SKM-1 (cell line): ENCODE results near the gene ZC2HC1B.
"Not testable (repeated sequence)": the region's sequence is repeated elsewhere in the genome, so short reads cannot be mapped to it uniquely, and the experiment has no call there.

ENCODE experiments used
- DNase-seq: peaks from one replicate; lab custom pipeline; 2025; ENCODE audit not compliant: unreplicated experiment; lab: John Stamatoyannopoulos, UW

Gene ZC2HC1B, protein sequence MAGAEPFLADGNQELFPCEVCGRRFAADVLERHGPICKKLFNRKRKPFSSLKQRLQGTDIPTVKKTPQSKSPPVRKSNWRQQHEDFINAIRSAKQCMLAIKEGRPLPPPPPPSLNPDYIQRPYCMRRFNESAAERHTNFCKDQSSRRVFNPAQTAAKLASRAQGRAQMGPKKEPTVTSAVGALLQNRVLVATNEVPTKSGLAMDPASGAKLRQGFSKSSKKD

GRCh38 chr6:143864234-143864633, at the start of gene ZC2HC1B:
Gene ZC2HC1B (plus strand): TSS chr6:143864474. CDS start chr6:143864540, 66 bp downstream.
- DNase-seq, result no peak

DNA sequence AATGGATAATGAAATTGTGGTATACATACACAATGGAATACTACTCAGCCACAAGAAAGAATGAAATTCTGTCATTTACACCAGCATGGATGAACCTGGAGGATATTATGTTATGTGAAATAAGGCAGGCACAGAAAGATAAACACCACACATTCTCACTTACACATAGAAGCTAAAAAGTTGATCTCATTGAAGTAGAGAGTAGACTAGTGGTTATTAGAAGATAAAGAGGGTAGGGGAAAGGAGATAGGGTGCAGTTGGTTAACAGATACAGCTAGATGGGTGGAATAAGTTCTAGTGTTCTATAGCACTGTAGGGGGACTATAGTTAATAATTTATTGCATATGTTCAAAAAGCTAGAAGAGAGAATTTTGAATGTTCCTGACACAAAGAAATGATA, 46.7 kb upstream of the ZC2HC1B start:
- DNase-seq, result no peak

GRCh38 chr6:143821359-143821758, 42.9 kb upstream of the ZC2HC1B start:
- DNase-seq, result no peak

DNA sequence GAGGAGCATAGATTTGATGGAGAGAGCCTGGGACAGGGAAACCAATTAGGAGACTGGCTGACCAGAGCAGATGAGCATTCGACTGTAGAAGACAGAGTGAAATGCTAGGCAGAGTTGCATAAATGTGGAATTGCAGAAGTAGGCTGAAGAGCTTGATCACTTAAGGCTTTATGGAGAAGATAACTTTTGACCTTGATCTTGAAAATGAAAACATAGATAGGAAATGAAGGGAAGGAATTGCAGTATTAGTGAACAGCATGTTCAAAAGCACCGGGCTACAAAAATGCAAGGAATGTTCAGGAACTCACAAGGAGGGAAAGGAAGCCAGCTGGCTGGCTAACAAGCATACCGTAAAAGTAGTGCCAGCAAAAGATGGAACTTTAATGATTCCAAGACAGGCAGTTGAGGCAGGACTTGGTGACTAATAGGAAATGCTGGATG, 41.7 kb upstream of the ZC2HC1B start:
- DNase-seq, result no peak

DNA sequence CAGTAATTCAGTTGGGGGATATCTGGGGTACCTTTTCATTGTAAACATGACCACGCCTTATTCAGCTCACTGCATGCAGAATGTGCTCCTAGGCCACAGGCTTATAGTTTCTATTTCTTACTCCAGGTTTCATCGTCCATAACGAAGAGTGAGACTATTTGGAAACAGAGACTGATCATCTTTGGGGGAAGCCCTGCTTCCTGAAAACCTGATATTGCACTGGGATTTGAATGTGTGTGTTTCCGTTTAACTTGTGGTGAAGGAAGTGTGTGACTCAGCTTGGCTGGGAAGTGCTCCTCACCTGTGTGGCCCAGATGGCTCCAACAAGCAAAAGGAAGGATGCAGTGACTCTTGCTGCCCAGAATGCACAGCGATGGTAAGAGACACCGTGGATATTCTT, 40.7 kb upstream of the ZC2HC1B start:
- DNase-seq, result no peak

GRCh38 chr6:143828572-143828971, 35.7 kb upstream of the ZC2HC1B start:
- no peak for DNase-seq

- DNase-seq, result no peak
Measured at GRCh38 chr6:143836150-143836549, 28.1 kb upstream of the ZC2HC1B start.

DNA sequence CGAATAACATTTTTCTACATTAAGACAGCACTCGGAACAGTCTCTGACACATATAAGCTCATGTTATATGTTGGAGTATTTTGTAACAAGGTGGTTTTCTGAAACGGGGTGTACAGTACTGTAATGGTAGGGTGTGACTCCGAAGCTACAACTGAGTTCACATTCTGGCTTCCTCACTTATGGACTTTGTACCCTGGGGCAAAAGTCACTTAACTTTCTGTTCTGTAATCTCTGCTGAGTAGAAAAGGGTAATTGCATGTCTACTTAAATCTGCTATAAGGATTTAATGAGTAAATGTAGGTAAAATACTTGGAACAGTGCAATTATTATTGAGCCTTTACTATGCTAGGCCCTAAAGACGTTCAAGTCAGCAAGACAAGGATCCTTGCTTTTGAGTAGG, 25.9 kb upstream of the ZC2HC1B start:
- DNase-seq, result no peak

GRCh38 chr6:143839196-143839595, 25.1 kb upstream of the ZC2HC1B start:
- no peak for DNase-seq

DNA sequence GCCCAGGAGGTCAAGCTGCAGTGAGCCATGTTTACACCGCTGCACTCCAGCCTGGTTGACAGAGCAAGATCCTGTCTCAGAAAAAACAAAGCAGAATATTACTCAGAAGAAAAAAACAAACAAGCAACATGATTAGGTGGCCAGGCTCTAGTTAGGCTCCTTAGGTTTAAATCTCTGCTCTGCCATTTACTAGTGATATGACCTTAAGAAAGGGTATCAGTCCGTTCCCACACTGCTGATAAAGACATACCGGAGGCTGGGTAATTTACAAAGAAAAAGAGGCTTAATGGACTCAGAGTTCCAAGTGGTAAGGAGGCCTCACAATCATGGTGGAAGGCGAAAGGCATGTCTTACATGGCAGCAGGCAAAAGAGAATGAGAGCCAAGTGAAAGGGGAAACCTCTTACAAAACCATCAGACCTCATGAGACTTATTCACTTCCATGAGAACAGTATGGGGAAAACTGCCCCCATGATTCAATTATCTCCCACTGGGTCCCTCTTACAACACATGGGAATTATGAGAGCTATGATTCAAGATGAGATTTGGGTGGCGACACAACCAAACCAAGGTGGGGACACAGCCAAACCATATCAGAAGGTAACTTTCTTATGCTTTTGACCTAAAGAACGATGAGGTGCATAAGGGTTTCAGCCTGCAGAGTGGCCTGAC, 23.5 kb upstream of the ZC2HC1B start:
- DNase-seq, result no peak

DNA sequence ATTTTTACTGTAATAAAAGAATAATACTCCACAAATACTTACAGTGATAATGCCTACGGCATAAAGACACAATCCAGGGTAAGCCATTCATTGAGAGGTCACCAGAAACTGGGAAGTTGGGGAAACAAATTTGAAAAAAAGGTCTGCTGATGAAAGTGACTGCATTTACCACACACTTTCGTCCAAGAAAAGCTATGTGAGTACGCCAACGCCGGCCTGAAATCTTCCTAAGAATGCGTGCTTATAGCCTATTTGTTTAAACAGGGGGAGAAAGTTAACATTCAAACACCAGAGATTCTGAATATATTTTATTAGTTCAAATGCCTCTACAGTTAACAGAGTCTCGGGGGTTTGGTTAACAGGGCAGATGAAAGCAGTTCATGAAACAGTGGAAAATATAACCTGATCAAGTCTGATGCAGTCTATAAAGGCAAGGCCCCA, 21.8 kb upstream of the ZC2HC1B start:
- no peak for DNase-seq

- peak; percentile 85 for DNase-seq
Measured at GRCh38 chr6:143842902-143843676, 21.2 kb upstream of the ZC2HC1B start, which contains the start of gene LTV1. Gene LTV1 (plus strand): TSS chr6:143843338. CDS start chr6:143843478, 140 bp downstream.

- DNase-seq, result no peak
Measured at GRCh38 chr6:143843677-143843999, 20.6 kb upstream of the ZC2HC1B start.

- no peak for DNase-seq
Measured at GRCh38 chr6:143844006-143844405, 20.3 kb upstream of the ZC2HC1B start.

DNA sequence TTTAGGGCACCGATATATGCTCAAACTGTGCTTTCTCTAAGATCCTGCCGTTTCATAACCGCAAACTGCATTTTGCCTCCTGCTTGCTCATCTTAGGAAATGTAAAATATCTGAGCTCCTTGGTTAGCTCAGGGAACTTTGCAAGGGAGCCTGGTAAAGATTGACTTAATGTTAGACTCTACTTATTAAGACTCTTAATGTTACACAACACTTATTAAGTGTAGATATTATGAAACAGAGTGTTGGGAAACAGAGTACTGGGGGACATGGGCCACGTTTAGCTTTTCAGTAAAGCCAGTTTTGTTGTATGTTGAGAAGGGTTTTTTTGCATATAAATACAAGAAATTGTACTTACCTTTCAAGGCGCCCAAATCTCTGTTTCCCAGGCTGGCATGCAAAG, 19.2 kb upstream of the ZC2HC1B start:
- DNase-seq, result no peak

DNA sequence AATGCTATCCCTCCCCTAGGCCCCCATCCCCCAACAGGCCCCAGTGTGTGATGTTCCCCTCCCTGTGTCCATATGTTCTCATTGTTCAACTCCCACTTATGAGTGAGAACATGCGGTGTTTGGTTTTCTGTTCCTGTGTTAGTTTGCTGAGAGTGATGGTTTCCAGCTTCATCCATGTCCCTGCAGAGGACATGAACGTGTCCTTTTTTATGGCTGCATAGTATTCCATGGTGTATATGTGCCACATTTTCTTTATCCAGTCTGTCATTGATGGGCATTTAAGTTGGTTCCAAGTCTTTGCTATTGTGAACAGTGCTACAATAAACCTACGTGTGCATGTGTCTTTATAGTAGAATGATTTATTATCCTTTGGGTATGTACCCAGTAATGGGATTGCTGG, 12.6 kb upstream of the ZC2HC1B start:
- DNase-seq, result not testable (repeated sequence)

DNA sequence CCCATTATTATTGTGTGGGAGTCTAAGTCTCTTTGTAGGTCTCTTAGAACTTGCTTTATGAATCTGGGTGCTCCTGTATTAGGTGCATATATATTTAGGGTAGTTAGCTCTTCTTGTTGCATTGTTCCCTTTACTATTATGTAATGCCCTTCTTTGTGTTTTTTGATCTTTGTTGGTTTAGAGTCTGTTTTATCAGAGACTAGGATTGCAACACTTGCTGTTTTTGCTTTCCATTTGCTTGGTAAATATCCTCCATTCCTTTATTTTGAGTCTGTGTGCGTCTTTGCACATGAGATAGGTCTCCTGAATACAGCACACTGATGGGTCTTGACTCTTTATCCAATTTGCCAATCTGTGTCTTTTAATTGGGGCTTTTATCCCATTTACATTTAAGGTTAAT, 9.2 kb upstream of the ZC2HC1B start:
- not testable (repeated sequence) for DNase-seq

- DNase-seq, result not testable (repeated sequence)
Measured at GRCh38 chr6:143856762-143857161, 7.5 kb upstream of the ZC2HC1B start.

GRCh38 chr6:143857651-143858050, 6.6 kb upstream of the ZC2HC1B start:
- no peak for DNase-seq

- no peak for DNase-seq
Measured at GRCh38 chr6:143859891-143860660, 4.2 kb upstream of the ZC2HC1B start.

GRCh38 chr6:143863771-143864170, 503 bp upstream of the ZC2HC1B start:
- DNase-seq, result no peak
